HEK293 (cell line): ENCODE data around the gene A2ML1.
"Not testable (repeated sequence)": the region's sequence is repeated elsewhere in the genome, so short reads cannot be mapped to it uniquely, and the experiment has no call there.

Experiments
- CTCF ChIA-PET: fragments of 350-600 bp; formaldehyde crosslinking; extraction: SDS; loops from one replicate; lab custom pipeline; 2021; ENCODE audit warnings: antibody characterized with exemption; lab: Yijun Ruan, JAX
- POLR2A ChIA-PET: fragments of 300-600 bp; formaldehyde crosslinking; extraction: SDS; loops from one replicate; lab custom pipeline; 2020; ENCODE audit warnings: antibody characterized with exemption, inconsistent platforms; lab: Yijun Ruan, JAX
- H3K27ac ChIP-seq: fragments of 200-500 bp; sonication (Bioruptor generic); 2 replicates; pipeline ENCODE4 v1.5.1; 2014; ENCODE audit warnings: low read depth, low read length, control low read depth, inconsistent platforms; ENCODE audit errors: extremely low read depth
- H3K36me3 ChIP-seq, 2 experiments: fragments of 200-500 bp in 1 of 2; sonication (Bioruptor generic) in 1 of 2; 1 replicate in 1 of 2; 2 replicates in 1 of 2; pipeline ENCODE4 v1.5.1; 2014 to 2017; ENCODE audit warnings: inconsistent platforms in 2 of 2, low read length in 2 of 2; ENCODE audit not compliant: control insufficient read depth in 2 of 2, insufficient read depth in 1 of 2
- H3K4me1 ChIP-seq: fragments of 200-500 bp; sonication (Bioruptor generic); 2 replicates; pipeline ENCODE4 v1.5.1; 2014; ENCODE audit warnings: mild to moderate bottlenecking, low read length, inconsistent platforms; ENCODE audit not compliant: control insufficient read depth, insufficient read depth
- H3K4me3 ChIP-seq: 2 replicates; pipeline ENCODE4 v1.5.1; 2011; ENCODE audit warnings: low read depth, mild to moderate bottlenecking, control low read depth, low read length, moderate library complexity
- H3K9me3 ChIP-seq: fragments of 200-500 bp; sonication (Bioruptor generic); 2 replicates; pipeline ENCODE4 v1.5.1; 2014; ENCODE audit warnings: low read depth, low read length, inconsistent platforms; ENCODE audit not compliant: control insufficient read depth, insufficient read depth
- KLF10 ChIP-seq: fragments of 450-650 bp; IDR thresholded peaks from 2 replicates; pipeline ENCODE4 v1.5.1; 2018; ENCODE audit warnings: missing biosample characterization, mild to moderate bottlenecking, missing genetic modification characterization
- KLF16 ChIP-seq: fragments of 450-650 bp; formaldehyde crosslinking; IDR thresholded peaks from 2 replicates; pipeline ENCODE4 v1.5.1; 2017; ENCODE audit warnings: missing biosample characterization, missing genetic modification characterization
- ZNF155 ChIP-seq: fragments of 450-650 bp; formaldehyde crosslinking; IDR thresholded peaks from 2 replicates; pipeline ENCODE4 v1.5.1; 2016; ENCODE audit warnings: missing biosample characterization, missing genetic modification characterization
- ZNF521 ChIP-seq: fragments of 450-650 bp; formaldehyde crosslinking; IDR thresholded peaks from 2 replicates; pipeline ENCODE4 v1.5.1; 2017; ENCODE audit warnings: missing biosample characterization, mild to moderate bottlenecking, missing genetic modification characterization
- ZNF610 ChIP-seq: fragments of 450-650 bp; formaldehyde crosslinking; IDR thresholded peaks from 2 replicates; pipeline ENCODE4 v1.5.1; 2016; ENCODE audit warnings: missing biosample characterization, missing genetic modification characterization, borderline replicate concordance
- ZNF626 ChIP-seq: fragments of 450-650 bp; sonication (Bioruptor Pico); formaldehyde crosslinking; IDR thresholded peaks from 2 replicates; pipeline ENCODE4 v1.5.1; 2018; ENCODE audit warnings: missing biosample characterization, missing genetic modification characterization, inconsistent platforms
- ZNF664 ChIP-seq: fragments of 450-650 bp; formaldehyde crosslinking; IDR thresholded peaks from 2 replicates; pipeline ENCODE4 v1.5.1; 2016; ENCODE audit warnings: missing biosample characterization, missing genetic modification characterization
- ZNF791 ChIP-seq: fragments of 450-650 bp; formaldehyde crosslinking; IDR thresholded peaks from 2 replicates; pipeline ENCODE4 v1.5.1; 2016; ENCODE audit warnings: missing biosample characterization, missing genetic modification characterization
- ZNF792 ChIP-seq: fragments of 450-650 bp; formaldehyde crosslinking; IDR thresholded peaks from 2 replicates; pipeline ENCODE4 v1.5.1; 2016; ENCODE audit warnings: missing biosample characterization, missing genetic modification characterization
- ZNF830 ChIP-seq: fragments of 450-650 bp; IDR thresholded peaks from 2 replicates; pipeline ENCODE4 v1.5.0; 2018; ENCODE audit warnings: missing biosample characterization, missing genetic modification characterization, low read depth, mild to moderate bottlenecking, moderate library complexity
- TF ChIP-seq, protein P1 (sequence below): fragments of 450-650 bp; formaldehyde crosslinking; IDR thresholded peaks from 2 replicates; pipeline ENCODE4 v1.5.1; 2016; ENCODE audit warnings: missing biosample characterization, missing genetic modification characterization
- TF ChIP-seq, protein P2 (sequence below): fragments of 450-650 bp; IDR thresholded peaks from 2 replicates; pipeline ENCODE4 v1.5.1; 2018; ENCODE audit warnings: missing biosample characterization, missing genetic modification characterization
- TF ChIP-seq, protein P3 (sequence below): fragments of 450-650 bp; formaldehyde crosslinking; IDR thresholded peaks from 2 replicates; pipeline ENCODE4 v1.5.1; 2016; ENCODE audit warnings: missing biosample characterization, missing genetic modification characterization

A2ML1 gene

DNA sequence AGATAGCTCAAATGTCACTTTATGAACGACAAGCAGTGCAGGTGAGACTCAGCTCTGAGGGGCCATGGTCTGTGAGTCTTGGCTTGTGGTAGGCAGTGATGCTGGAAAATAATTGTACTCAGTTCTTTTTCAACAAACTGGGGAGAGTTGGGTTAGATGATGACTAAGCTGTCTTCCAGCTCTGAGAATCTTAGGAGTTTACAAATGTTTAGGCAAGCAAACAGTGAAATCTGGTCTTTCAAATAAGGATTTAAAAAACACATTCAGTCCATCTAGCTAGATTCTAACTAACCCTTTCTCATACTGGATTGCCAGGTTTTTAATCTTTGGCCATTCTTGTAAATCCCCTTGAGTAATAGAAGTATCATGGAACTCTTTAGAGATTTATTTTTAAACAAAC lies 95.3 kb downstream of the A2ML1 start (continued):
- TF ChIP-seq, protein P1, sequence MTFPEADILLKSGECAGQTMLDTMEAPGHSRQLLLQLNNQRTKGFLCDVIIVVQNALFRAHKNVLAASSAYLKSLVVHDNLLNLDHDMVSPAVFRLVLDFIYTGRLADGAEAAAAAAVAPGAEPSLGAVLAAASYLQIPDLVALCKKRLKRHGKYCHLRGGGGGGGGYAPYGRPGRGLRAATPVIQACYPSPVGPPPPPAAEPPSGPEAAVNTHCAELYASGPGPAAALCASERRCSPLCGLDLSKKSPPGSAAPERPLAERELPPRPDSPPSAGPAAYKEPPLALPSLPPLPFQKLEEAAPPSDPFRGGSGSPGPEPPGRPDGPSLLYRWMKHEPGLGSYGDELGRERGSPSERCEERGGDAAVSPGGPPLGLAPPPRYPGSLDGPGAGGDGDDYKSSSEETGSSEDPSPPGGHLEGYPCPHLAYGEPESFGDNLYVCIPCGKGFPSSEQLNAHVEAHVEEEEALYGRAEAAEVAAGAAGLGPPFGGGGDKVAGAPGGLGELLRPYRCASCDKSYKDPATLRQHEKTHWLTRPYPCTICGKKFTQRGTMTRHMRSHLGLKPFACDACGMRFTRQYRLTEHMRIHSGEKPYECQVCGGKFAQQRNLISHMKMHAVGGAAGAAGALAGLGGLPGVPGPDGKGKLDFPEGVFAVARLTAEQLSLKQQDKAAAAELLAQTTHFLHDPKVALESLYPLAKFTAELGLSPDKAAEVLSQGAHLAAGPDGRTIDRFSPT, result no peak
- TF ChIP-seq ZNF626 (tag by site-specific recombination), result no peak

DNA sequence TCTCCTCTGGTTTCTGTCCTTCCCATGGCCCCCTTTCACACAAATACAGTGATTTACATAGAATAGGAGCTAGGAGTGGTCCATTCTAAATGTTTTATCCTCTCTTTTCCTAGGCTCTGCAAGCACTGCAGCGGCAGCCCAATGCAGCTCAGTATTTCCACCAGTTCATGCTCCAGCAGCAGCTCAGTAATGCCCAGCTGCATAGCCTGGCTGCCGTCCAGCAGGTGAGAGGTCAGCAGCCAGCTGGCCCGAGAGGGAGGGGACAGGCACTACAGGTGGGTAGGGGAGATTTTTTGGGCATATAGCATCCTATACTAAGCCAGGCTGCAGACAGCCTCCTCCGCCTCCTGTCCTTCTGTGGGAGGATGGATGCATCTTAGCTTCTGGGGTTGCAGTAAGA lies 97.2 kb downstream of the A2ML1 start:
- POLR2A ChIA-PET, result not testable (repeated sequence)
- CTCF ChIA-PET, result interaction anchor here (0.6 to 1.3 kb wide), 2 partner anchors 29 to 254 kb away, joined by 4 read pairs; no protein-coding TSS in a partner anchor

DNA sequence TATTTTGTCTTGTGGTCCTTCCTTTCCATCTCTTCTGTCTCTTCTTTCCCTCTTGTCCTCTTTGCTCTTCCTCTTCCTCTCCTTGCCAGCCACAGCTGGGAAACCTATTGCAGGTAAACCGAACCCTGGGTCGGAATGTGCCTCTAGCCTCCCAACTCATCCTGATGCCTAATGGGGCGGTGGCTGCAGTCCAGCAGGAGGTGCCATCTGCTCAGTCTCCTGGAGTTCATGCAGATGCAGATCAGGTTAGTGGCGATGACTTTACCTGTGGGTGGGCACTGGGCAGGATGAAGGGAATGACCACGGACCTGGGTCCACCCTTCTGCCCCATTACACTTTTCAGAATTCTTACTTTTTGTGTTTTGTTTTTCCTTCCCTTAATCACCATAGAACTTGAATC lies 100.1 kb downstream of the A2ML1 start:
- TF ChIP-seq, protein P2, sequence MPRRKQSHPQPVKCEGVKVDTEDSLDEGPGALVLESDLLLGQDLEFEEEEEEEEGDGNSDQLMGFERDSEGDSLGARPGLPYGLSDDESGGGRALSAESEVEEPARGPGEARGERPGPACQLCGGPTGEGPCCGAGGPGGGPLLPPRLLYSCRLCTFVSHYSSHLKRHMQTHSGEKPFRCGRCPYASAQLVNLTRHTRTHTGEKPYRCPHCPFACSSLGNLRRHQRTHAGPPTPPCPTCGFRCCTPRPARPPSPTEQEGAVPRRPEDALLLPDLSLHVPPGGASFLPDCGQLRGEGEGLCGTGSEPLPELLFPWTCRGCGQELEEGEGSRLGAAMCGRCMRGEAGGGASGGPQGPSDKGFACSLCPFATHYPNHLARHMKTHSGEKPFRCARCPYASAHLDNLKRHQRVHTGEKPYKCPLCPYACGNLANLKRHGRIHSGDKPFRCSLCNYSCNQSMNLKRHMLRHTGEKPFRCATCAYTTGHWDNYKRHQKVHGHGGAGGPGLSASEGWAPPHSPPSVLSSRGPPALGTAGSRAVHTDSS (tag by site-specific recombination), result no peak
- TF ChIP-seq ZNF155 (tag by site-specific recombination), result no peak
- TF ChIP-seq ZNF792 (tag by site-specific recombination), result no peak
- TF ChIP-seq ZNF664 (tag by site-specific recombination), result no peak
- no peak for TF ChIP-seq ZNF791 (tag by site-specific recombination)
- no peak for TF ChIP-seq KLF10
- no peak for TF ChIP-seq ZNF830 (tag by site-specific recombination)
- TF ChIP-seq ZNF521, result no peak
- no peak for TF ChIP-seq ZNF610 (tag by site-specific recombination)
- no peak for TF ChIP-seq KLF16
- TF ChIP-seq, protein P3, sequence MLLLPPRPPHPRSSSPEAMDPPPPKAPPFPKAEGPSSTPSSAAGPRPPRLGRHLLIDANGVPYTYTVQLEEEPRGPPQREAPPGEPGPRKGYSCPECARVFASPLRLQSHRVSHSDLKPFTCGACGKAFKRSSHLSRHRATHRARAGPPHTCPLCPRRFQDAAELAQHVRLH (tag by site-specific recombination), result no peak
- H3K9me3 ChIP-seq, result no peaks in the 10 kb centered on the region
- ChIA-PET POLR2A (no interaction called here), CTCF (interaction anchor here (0.9 kb wide), 1 partner anchor 379 kb away, joined by 3 read pairs; no protein-coding TSS in a partner anchor)
- no peak overlapping the region for H3K27ac ChIP-seq
- H3K4me1 ChIP-seq, result no peaks in the 10 kb centered on the region
- H3K4me3 ChIP-seq, result no peak overlapping the region
- H3K36me3 ChIP-seq, result peaks cover 23 to 60% of the 10 kb centered on the region in 2 experiments

More for the DNA sequence above, 97.2 kb downstream of the A2ML1 start:
- H3K4me3 ChIP-seq, H3K4me1 ChIP-seq, H3K27ac ChIP-seq, H3K9me3 ChIP-seq: not testable (repeated sequence)
- H3K36me3 ChIP-seq, result peaks cover 23 to 48% of the 10 kb centered on the region in 2 experiments
